ENCODE measurements around the gene SHCBP1.

SHCBP1 gene

DNA sequence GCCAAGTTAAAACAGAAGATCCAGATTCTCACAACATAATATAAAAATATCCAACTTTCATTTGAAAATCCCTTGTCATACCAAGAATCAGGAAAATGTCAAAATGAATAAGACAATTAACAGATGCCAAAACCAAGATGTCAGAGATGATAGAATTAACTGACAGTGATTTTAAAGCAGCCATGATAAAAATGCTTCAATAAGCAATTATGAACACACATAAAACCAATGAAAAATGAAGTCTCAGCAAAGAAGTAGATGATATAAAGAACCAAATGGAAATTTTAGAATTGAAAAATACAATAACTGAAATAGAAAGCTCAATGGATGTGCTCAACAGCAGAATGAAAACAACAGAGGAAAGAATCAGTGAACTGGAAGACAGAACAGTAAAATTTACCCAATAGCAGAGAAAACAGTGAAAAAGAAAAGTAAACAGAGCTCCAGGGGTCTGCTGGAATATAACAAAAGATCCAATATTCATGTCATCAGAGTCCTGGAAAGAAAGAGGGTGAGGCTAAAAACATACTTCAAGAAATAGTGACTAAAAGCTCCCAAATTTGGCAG lies 35.1 kb downstream of the SHCBP1 start:
- H2AFZ ChIP-seq (ENCODE audit: low read depth, low read length), result no peak overlapping the region
- H3K27ac ChIP-seq (ENCODE audit: low read length), result no peak overlapping the region
- H3K4me1 ChIP-seq (ENCODE audit: low read length), result no peaks in the 10 kb centered on the region
- peaks cover 63% of the 10 kb centered on the region for H3K36me3 ChIP-seq (replicated peaks; ENCODE audit: low read depth, low read length)
- H4K20me1 ChIP-seq (ENCODE audit: insufficient read depth, low read length), result no peaks in the 10 kb centered on the region
- no peaks in the 10 kb centered on the region for H3K27me3 ChIP-seq (ENCODE audit: low read depth, low read length)
- no peak overlapping the region for H3K9ac ChIP-seq (ENCODE audit: low read length)
- no peak overlapping the region for H3K4me2 ChIP-seq (ENCODE audit: low read length)
- H3K79me2 ChIP-seq (ENCODE audit: low read length), result peaks cover 43% of the 10 kb centered on the region
- peaks cover 9% of the 10 kb centered on the region; the same call in 1 of the 2 replicates for H3K9me3 ChIP-seq (ENCODE audit: insufficient read depth, low read length)
- H3K4me3 ChIP-seq (ENCODE audit: low read length), result no peak overlapping the region
- TF ChIP-seq, protein P1, sequence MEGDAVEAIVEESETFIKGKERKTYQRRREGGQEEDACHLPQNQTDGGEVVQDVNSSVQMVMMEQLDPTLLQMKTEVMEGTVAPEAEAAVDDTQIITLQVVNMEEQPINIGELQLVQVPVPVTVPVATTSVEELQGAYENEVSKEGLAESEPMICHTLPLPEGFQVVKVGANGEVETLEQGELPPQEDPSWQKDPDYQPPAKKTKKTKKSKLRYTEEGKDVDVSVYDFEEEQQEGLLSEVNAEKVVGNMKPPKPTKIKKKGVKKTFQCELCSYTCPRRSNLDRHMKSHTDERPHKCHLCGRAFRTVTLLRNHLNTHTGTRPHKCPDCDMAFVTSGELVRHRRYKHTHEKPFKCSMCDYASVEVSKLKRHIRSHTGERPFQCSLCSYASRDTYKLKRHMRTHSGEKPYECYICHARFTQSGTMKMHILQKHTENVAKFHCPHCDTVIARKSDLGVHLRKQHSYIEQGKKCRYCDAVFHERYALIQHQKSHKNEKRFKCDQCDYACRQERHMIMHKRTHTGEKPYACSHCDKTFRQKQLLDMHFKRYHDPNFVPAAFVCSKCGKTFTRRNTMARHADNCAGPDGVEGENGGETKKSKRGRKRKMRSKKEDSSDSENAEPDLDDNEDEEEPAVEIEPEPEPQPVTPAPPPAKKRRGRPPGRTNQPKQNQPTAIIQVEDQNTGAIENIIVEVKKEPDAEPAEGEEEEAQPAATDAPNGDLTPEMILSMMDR (IDR thresholded peaks at IDR 0.05; ENCODE audit: low read depth, low read length), result no peak
- TF ChIP-seq EZH2phosphoT487 (IDR thresholded peaks at IDR 0.05; ENCODE audit: low read depth), result no peak

DNA sequence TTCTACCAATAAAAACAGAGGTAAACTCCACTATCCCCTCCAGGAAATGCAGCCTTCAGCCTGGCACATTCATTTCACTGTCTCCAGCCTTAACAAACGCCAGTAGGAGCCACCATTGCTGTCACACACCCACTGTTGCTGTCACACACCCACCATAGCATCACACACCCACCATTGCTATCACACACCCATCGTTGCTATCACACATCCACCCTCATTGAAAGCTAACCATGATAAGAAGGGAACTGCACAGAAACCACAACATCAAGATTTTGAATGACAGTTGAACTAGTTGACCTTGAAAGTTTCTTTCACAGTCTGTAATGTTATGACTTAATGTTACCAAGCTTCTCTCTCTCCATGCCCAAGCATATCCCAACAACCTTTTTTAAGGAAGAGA lies 38.1 kb downstream of the SHCBP1 start:
- no peak overlapping the region for H2AFZ ChIP-seq (ENCODE audit: low read depth, low read length)
- no peaks in the 10 kb centered on the region for H3K27me3 ChIP-seq (ENCODE audit: low read depth, low read length)
- no peaks in the 10 kb centered on the region for H3K4me1 ChIP-seq (ENCODE audit: low read length)
- no peak overlapping the region for H3K9ac ChIP-seq (ENCODE audit: low read length)
- no peak overlapping the region for H3K4me2 ChIP-seq (ENCODE audit: low read length)
- H3K79me2 ChIP-seq (ENCODE audit: low read length), result peaks cover 33% of the 10 kb centered on the region
- H3K9me3 ChIP-seq (ENCODE audit: insufficient read depth, low read length), result peaks cover 9% of the 10 kb centered on the region; the same call in 1 of the 2 replicates
- peaks cover 68% of the 10 kb centered on the region for H3K36me3 ChIP-seq (replicated peaks; ENCODE audit: low read depth, low read length)
- H4K20me1 ChIP-seq (ENCODE audit: insufficient read depth, low read length), result no peaks in the 10 kb centered on the region
- TF ChIP-seq, protein P1 (IDR thresholded peaks at IDR 0.05; ENCODE audit: low read depth, low read length), result no peak
- no peak for TF ChIP-seq EZH2phosphoT487 (IDR thresholded peaks at IDR 0.05; ENCODE audit: low read depth)
- H3K4me3 ChIP-seq (ENCODE audit: low read length), result no peak overlapping the region
- H3K27ac ChIP-seq (ENCODE audit: low read length), result no peak overlapping the region

DNA sequence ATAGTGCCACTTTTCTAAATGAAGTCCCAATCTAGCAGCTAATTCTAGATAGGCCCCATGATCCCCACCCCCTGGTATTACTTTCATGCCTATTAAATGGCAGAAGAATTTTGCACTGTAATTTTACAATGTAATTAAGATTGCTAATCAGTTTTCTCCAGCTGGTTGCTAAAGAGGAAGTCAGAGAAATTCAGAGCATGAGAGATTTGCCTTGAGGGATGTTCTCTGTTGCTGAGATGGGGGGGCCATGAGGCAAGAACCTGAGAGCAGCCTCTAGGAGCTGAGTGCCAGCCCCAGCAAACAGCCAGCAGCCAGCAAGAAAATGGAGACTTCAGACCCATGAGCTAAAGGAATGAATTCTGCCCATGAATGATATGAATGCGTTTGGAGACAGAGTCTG lies 38.9 kb downstream of the SHCBP1 start:
- H3K9me3 ChIP-seq (ENCODE audit: insufficient read depth, low read length), result peaks cover 9% of the 10 kb centered on the region; the same call in 1 of the 2 replicates
- no peak overlapping the region for H3K9ac ChIP-seq (ENCODE audit: low read length)
- no peak overlapping the region for H3K4me2 ChIP-seq (ENCODE audit: low read length)
- H3K4me1 ChIP-seq (ENCODE audit: low read length), result no peaks in the 10 kb centered on the region
- H3K27me3 ChIP-seq (ENCODE audit: low read depth, low read length), result no peaks in the 10 kb centered on the region
- no peak overlapping the region for H2AFZ ChIP-seq (ENCODE audit: low read depth, low read length)
- H3K27ac ChIP-seq (ENCODE audit: low read length), result no peak overlapping the region
- peaks cover 29% of the 10 kb centered on the region for H3K79me2 ChIP-seq (ENCODE audit: low read length)
- no peak overlapping the region for H3K4me3 ChIP-seq (ENCODE audit: low read length)
- H4K20me1 ChIP-seq (ENCODE audit: insufficient read depth, low read length), result no peaks in the 10 kb centered on the region
- peaks cover 67% of the 10 kb centered on the region for H3K36me3 ChIP-seq (replicated peaks; ENCODE audit: low read depth, low read length)
- no peak for TF ChIP-seq EZH2phosphoT487 (IDR thresholded peaks at IDR 0.05; ENCODE audit: low read depth)
- TF ChIP-seq, protein P1 (IDR thresholded peaks at IDR 0.05; ENCODE audit: low read depth, low read length), result no peak

DNA sequence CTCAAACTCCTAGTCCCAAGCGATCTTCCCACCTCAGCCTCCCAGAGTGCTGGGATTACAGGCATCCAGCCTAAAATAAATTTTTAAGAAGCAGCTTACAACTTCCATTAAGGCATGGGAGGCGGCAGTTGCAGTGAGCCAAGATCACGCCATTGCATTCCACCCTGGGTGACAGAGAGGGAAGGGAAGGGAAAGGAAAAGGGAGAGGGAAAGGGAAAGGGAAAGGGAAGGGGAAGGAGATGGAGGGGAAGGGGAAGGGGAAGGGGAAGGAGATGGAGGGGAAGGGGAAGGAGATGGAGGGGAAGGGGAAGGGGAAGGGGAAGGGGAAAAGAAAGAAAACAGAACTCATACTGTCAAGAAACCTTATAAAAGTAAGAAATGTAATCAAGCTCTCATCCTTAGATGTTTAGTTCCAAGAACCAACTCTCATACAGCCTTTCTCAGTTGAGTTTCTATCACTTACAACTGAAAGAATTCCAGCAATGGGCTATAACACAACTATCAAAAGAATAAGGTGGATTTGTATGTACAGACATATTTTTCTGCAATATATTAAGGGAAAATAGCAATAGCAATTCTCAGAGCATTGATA lies 43.1 kb downstream of the SHCBP1 start:
- Histone ChIP-seq H3K36me3 (replicated peaks; ENCODE audit: low read depth, low read length) (peaks cover 36% of the 10 kb centered on the region), H3K27me3 (ENCODE audit: low read depth, low read length) (no peaks in the 10 kb centered on the region)
- no peak for TF ChIP-seq EZH2phosphoT487 (IDR thresholded peaks at IDR 0.05; ENCODE audit: low read depth)
- TF ChIP-seq, protein P1 (IDR thresholded peaks at IDR 0.05; ENCODE audit: low read depth, low read length), result no peak

More for the DNA sequence above, 43.1 kb downstream of the SHCBP1 start:
- H4K20me1 ChIP-seq (ENCODE audit: insufficient read depth, low read length), result no peaks in the 10 kb centered on the region
- H3K4me1 ChIP-seq (ENCODE audit: low read length), result no peaks in the 10 kb centered on the region
- H3K4me2 ChIP-seq (ENCODE audit: low read length), result no peak overlapping the region
- H3K9me3 ChIP-seq (ENCODE audit: insufficient read depth, low read length), result no peaks in the 10 kb centered on the region
- H3K9ac ChIP-seq (ENCODE audit: low read length), result no peak overlapping the region
- H3K79me2 ChIP-seq (ENCODE audit: low read length), result no peaks in the 10 kb centered on the region
- no peak overlapping the region for H3K27ac ChIP-seq (ENCODE audit: low read length)
- no peak overlapping the region for H3K4me3 ChIP-seq (ENCODE audit: low read length)
- no peak overlapping the region for H2AFZ ChIP-seq (ENCODE audit: low read depth, low read length)
